Measurements from ENCODE around the gene GSTM2.

GSTM2 gene

GRCh38 chr1:109713636-109714035, 45.8 kb downstream of the GSTM2 start:
- no peak overlapping the region for H3K4me2 ChIP-seq (ENCODE audit: low read length)
- H3K4me1 ChIP-seq: no peaks in the 10 kb centered on the region
- no peak overlapping the region for H3K4me3 ChIP-seq (ENCODE audit: low read depth, low read length)
- no peaks in the 10 kb centered on the region for H3K36me3 ChIP-seq (ENCODE audit: control insufficient read depth, insufficient read depth, low read length)
- H3K9ac ChIP-seq: no peak overlapping the region
- no peaks in the 10 kb centered on the region for H3K9me3 ChIP-seq (ENCODE audit: control insufficient read depth, low read length)
- no peaks in the 10 kb centered on the region for H3K27me3 ChIP-seq (ENCODE audit: control insufficient read depth, insufficient read depth, low read length)
- H2AFZ ChIP-seq: no peak overlapping the region
- no peak overlapping the region for H3K27ac ChIP-seq
- no peaks in the 10 kb centered on the region for H3K79me2 ChIP-seq
- no peak for TF ChIP-seq CTCF (IDR thresholded peaks at IDR 0.05)

- TF ChIP-seq CTCF (IDR thresholded peaks at IDR 0.05): no peak
- Histone ChIP-seq H3K27ac (no peak overlapping the region), H3K4me1 (no peaks in the 10 kb centered on the region), H3K79me2 (no peaks in the 10 kb centered on the region), H3K36me3 (ENCODE audit: control insufficient read depth, insufficient read depth, low read length) (no peaks in the 10 kb centered on the region), H3K9me3 (ENCODE audit: control insufficient read depth, low read length) (no peaks in the 10 kb centered on the region), H3K4me2 (ENCODE audit: low read length) (no peak overlapping the region), H3K27me3 (ENCODE audit: control insufficient read depth, insufficient read depth, low read length) (no peaks in the 10 kb centered on the region), H3K4me3 (ENCODE audit: low read depth, low read length) (no peak overlapping the region), H3K9ac (no peak overlapping the region), H2AFZ (no peak overlapping the region)
Observed at GRCh38 chr1:109714661-109715372, 47.0 kb downstream of the GSTM2 start.

- Histone ChIP-seq H3K4me1 (no peaks in the 10 kb centered on the region), H2AFZ (no peak overlapping the region), H3K9ac (no peak overlapping the region), H3K4me2 (ENCODE audit: low read length) (no peak overlapping the region), H3K9me3 (ENCODE audit: control insufficient read depth, low read length) (no peaks in the 10 kb centered on the region), H3K27ac (no peak overlapping the region), H3K4me3 (ENCODE audit: low read depth, low read length) (no peak overlapping the region), H3K27me3 (ENCODE audit: control insufficient read depth, insufficient read depth, low read length) (no peaks in the 10 kb centered on the region), H3K36me3 (ENCODE audit: control insufficient read depth, insufficient read depth, low read length) (no peaks in the 10 kb centered on the region), H3K79me2 (no peaks in the 10 kb centered on the region)
- TF ChIP-seq CTCF (IDR thresholded peaks at IDR 0.05): no peak
Observed at GRCh38 chr1:109716121-109716520, 48.3 kb downstream of the GSTM2 start.

- no peak overlapping the region for H3K9ac ChIP-seq
- H3K9me3 ChIP-seq (ENCODE audit: control insufficient read depth, low read length): no peaks in the 10 kb centered on the region
- no peak overlapping the region for H3K27ac ChIP-seq
- H3K4me2 ChIP-seq (ENCODE audit: low read length): no peak overlapping the region
- H3K4me3 ChIP-seq (ENCODE audit: low read depth, low read length): no peak overlapping the region
- no peaks in the 10 kb centered on the region for H3K79me2 ChIP-seq
- H3K36me3 ChIP-seq (ENCODE audit: control insufficient read depth, insufficient read depth, low read length): no peaks in the 10 kb centered on the region
- no peaks in the 10 kb centered on the region for H3K4me1 ChIP-seq
- no peaks in the 10 kb centered on the region for H3K27me3 ChIP-seq (ENCODE audit: control insufficient read depth, insufficient read depth, low read length)
- no peak for TF ChIP-seq CTCF (IDR thresholded peaks at IDR 0.05)
- no peak overlapping the region for H2AFZ ChIP-seq
Observed at GRCh38 chr1:109716570-109717090, 48.8 kb downstream of the GSTM2 start.

- H3K27ac ChIP-seq: no peak overlapping the region
- TF ChIP-seq CTCF (IDR thresholded peaks at IDR 0.05): no peak
- H3K36me3 ChIP-seq (ENCODE audit: control insufficient read depth, insufficient read depth, low read length): no peaks in the 10 kb centered on the region
- H2AFZ ChIP-seq: no peak overlapping the region
- H3K4me2 ChIP-seq (ENCODE audit: low read length): no peak overlapping the region
- no peaks in the 10 kb centered on the region for H3K4me1 ChIP-seq
- H3K4me3 ChIP-seq (ENCODE audit: low read depth, low read length): no peak overlapping the region
- no peak overlapping the region for H3K9ac ChIP-seq
- H3K9me3 ChIP-seq (ENCODE audit: control insufficient read depth, low read length): no peaks in the 10 kb centered on the region
- H3K79me2 ChIP-seq: no peaks in the 10 kb centered on the region
- no peaks in the 10 kb centered on the region for H3K27me3 ChIP-seq (ENCODE audit: control insufficient read depth, insufficient read depth, low read length)
Observed at GRCh38 chr1:109717729-109718128, 49.9 kb downstream of the GSTM2 start.

All from parathyroid adenoma (tissue), 2 donors.